Sigmoid colon (tissue), 7 donors: ENCODE data around the gene SLIT3. TPM values are rescaled to one million over a fixed set of nuclear protein-coding genes. Genes with fewer than 3 reads are reported as not detected.

Experiments used
- DNase-seq: peaks from one replicate; pipeline ENCODE4 v3.0.0-alpha.2; 2019
- H3K27ac ChIP-seq, 4 donors: fragments of 200-600 bp; sonication (generic); one replicate each; pipeline ENCODE4 v1.5.1; 2016 to 2019; ENCODE audit warnings: mild to moderate bottlenecking in 1 of 4
- H3K27me3 ChIP-seq, 3 donors: fragments of 200-600 bp; sonication (generic); one replicate each; pipeline ENCODE4 v1.5.1; 2019; ENCODE audit warnings: mild to moderate bottlenecking in 1 of 3
- H3K36me3 ChIP-seq, 4 donors: fragments of 200-600 bp; sonication (generic); one replicate each; pipeline ENCODE4 v1.5.1; 2016 to 2019
- H3K4me1 ChIP-seq, 4 donors: fragments of 200-600 bp; sonication (generic); one replicate each; pipeline ENCODE4 v1.5.1; 2017 to 2019
- H3K4me3 ChIP-seq, 4 donors: fragments of 200-600 bp; sonication (generic); one replicate each; pipeline ENCODE4 v1.5.1; 2017 to 2019; ENCODE audit warnings: mild to moderate bottlenecking in 2 of 4, moderate library complexity in 1 of 4
- H3K9me3 ChIP-seq, 4 donors: fragments of 200-600 bp in 3 of 4; sonication (generic) in 3 of 4; one replicate each; pipeline versions ENCODE4 v1.5.1 to v1.6.1; 2013 to 2019
- CTCF ChIP-seq, 4 experiments: fragments of 450-650 bp in 3 of 4; fragments of 200-600 bp in 1 of 4; IDR thresholded peaks; one replicate each; pipeline ENCODE4 v1.5.1; 2016 to 2019; ENCODE audit warnings: antibody characterized with exemption in 4 of 4, mild to moderate bottlenecking in 3 of 4, moderate library complexity in 2 of 4
- EP300 ChIP-seq, 4 donors: sonication (generic); formaldehyde crosslinking; IDR thresholded peaks; one replicate each; pipeline ENCODE4 v1.6.1; 2017; ENCODE audit warnings: antibody characterized with exemption in 4 of 4
- POLR2A ChIP-seq, 2 donors: fragments of 450-650 bp; IDR thresholded peaks; one replicate each; pipeline ENCODE4 v1.6.1; 2016; ENCODE audit warnings: antibody characterized with exemption in 2 of 2, mild to moderate bottlenecking in 2 of 2, moderate library complexity in 2 of 2
- POLR2AphosphoS5 ChIP-seq, 4 donors: sonication (generic); formaldehyde crosslinking; IDR thresholded peaks; one replicate each; pipeline ENCODE4 v1.6.1; 2017; ENCODE audit warnings: antibody characterized with exemption in 4 of 4
- WGBS, 2 donors: extraction: QIAGEN DNeasy Blood & Tissue Kit; methylation state at CpG; one replicate each; pipeline ENCODE4 v1.1.7; 2013; 5-methylcytosine and 5-hydroxymethylcytosine counted together
- intact Hi-C: fragments of 100-400 bp; cut with DNase I; formaldehyde crosslinking; loops from one replicate; pipeline ENCODE4 v1.15.1; 2023
- polyA plus RNA-seq, 3 donors: library from polyadenylated mRNA; stranded (reverse); fragments of 200-250 nt; gene quantifications; one replicate each; pipeline ENCODE4 v1.2.3, GENCODE V29; 2013
- total RNA-seq, 4 donors: library from RNA; depleted of rRNA; stranded (reverse); fragments of >200 nt; gene quantifications; one replicate each; pipeline ENCODE4 v1.1.0, GENCODE V29; 2016
- donor health status: healthy with polysubstance abuse.
- donor health status: Bipolar disorder and iron deficiency.
- donor health status: healthy.

Gene SLIT3
- total and polyA plus RNA-seq, 7 donors: 0.23 to 46.3 (median 30.0) TPM

- Histone ChIP-seq H3K27ac (no peak overlapping the region), H3K9me3 (no peaks in the 10 kb centered on the region), H3K4me1 (no peaks in the 10 kb centered on the region), H3K4me3 (no peak overlapping the region), H3K36me3 (no peaks in the 10 kb centered on the region), H3K27me3 (no peaks in the 10 kb centered on the region)
- intact Hi-C loops: no loop called here
- WGBS, 2 donors: 20 to 31% methylated on average over 4 of the region's 4 CpGs
- TF ChIP-seq EP300 (IDR thresholded peaks at IDR 0.05): no peak
- no peak for TF ChIP-seq POLR2AphosphoS5 (IDR thresholded peaks at IDR 0.05)
- no peak for TF ChIP-seq POLR2A (IDR thresholded peaks at IDR 0.05)
- no peak for TF ChIP-seq CTCF (IDR thresholded peaks at IDR 0.05)
- DNase-seq: no peak
Measured at GRCh38 chr5:168852329-168852728, 448.6 kb downstream of the SLIT3 start.

- no peaks in the 10 kb centered on the region for H3K9me3 ChIP-seq
- no peak overlapping the region for H3K4me3 ChIP-seq
- no peaks in the 10 kb centered on the region for H3K36me3 ChIP-seq
- no peaks in the 10 kb centered on the region for H3K4me1 ChIP-seq
- no peak for DNase-seq
- WGBS, 2 donors: 8 to 16% methylated on average over 7 of the region's 7 CpGs
- no peaks in the 10 kb centered on the region for H3K27me3 ChIP-seq
- no peak overlapping the region for H3K27ac ChIP-seq
- TF ChIP-seq POLR2AphosphoS5 (IDR thresholded peaks at IDR 0.05) (no peak), CTCF (IDR thresholded peaks at IDR 0.05) (no peak), EP300 (IDR thresholded peaks at IDR 0.05) (no peak), POLR2A (IDR thresholded peaks at IDR 0.05) (no peak)
- intact Hi-C loops: no loop called here
Measured at GRCh38 chr5:168851902-168852321, 449.0 kb downstream of the SLIT3 start.

DNA sequence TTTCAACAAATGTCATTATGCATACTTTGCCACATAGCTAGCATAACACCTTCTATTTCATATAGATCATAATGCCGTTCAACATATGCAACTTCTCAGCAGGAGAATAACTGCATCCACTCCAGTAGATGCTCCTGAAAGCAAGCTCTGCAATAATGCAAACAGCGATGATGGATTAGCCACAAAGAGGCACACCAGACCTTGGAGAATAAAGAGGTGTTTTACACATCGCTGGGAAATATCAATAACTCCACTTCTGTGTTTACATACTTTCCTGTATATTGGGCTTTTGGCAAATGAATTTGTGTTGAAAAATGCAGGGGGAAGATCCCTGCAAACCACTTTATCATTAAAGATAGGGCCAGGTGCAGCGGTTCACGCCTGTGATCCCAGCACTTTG is 450.3 kb downstream of the SLIT3 start:
- H3K4me3 ChIP-seq: no peak overlapping the region
- H3K36me3 ChIP-seq: no peaks in the 10 kb centered on the region
- intact Hi-C loops: no loop called here
- TF ChIP-seq EP300 (IDR thresholded peaks at IDR 0.05): no peak
- TF ChIP-seq POLR2A (IDR thresholded peaks at IDR 0.05): no peak
- TF ChIP-seq POLR2AphosphoS5 (IDR thresholded peaks at IDR 0.05): no peak
- no peak for TF ChIP-seq CTCF (IDR thresholded peaks at IDR 0.05)
- no peaks in the 10 kb centered on the region for H3K27me3 ChIP-seq
- H3K4me1 ChIP-seq: no peaks in the 10 kb centered on the region
- no peak for DNase-seq
- H3K9me3 ChIP-seq: no peaks in the 10 kb centered on the region
- WGBS, 2 donors: 77 to 86% methylated on average over 5 of the region's 5 CpGs
- H3K27ac ChIP-seq: no peak overlapping the region

DNA sequence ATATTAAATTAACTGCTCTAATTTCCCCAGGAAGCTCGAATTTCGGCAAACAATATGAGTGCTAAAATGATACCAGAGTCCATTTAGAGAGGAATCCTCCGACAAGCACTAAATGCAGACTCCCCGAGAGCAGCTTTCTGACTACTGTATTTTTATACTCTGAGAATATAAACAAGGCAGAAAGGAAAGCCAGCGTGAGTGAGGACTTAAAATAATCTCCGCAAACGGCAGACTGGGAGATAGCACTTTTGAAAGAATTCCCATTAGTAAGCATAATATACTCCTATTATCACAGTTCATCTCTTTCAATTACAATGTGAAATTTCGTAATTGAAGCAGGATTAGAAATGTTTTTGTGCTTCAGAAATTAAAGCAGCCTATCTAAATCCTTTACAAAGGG is 452.4 kb downstream of the SLIT3 start:
- H3K27ac ChIP-seq: no peak overlapping the region
- intact Hi-C loops: no loop called here
- no peaks in the 10 kb centered on the region for H3K27me3 ChIP-seq
- WGBS, 2 donors: 63 to 74% methylated on average over 8 of the region's 8 CpGs
- no peaks in the 10 kb centered on the region for H3K36me3 ChIP-seq
- no peak for TF ChIP-seq EP300 (IDR thresholded peaks at IDR 0.05)
- no peak for DNase-seq
- no peak overlapping the region for H3K4me3 ChIP-seq
- H3K4me1 ChIP-seq: no peaks in the 10 kb centered on the region
- no peaks in the 10 kb centered on the region for H3K9me3 ChIP-seq

GRCh38 chr5:168847511-168848073 is 453.3 kb downstream of the SLIT3 start:
- Histone ChIP-seq H3K27ac (no peak overlapping the region), H3K4me3 (no peak overlapping the region), H3K9me3 (no peaks in the 10 kb centered on the region), H3K27me3 (no peaks in the 10 kb centered on the region), H3K4me1 (no peaks in the 10 kb centered on the region), H3K36me3 (no peaks in the 10 kb centered on the region)
- no peak for TF ChIP-seq EP300 (IDR thresholded peaks at IDR 0.05)
- TF ChIP-seq CTCF (IDR thresholded peaks at IDR 0.05): no peak
- no peak for TF ChIP-seq POLR2AphosphoS5 (IDR thresholded peaks at IDR 0.05)
- no peak for TF ChIP-seq POLR2A (IDR thresholded peaks at IDR 0.05)
- WGBS, 2 donors: 46 to 71% methylated on average over 10 of the region's 10 CpGs
- intact Hi-C loops: no loop called here
- DNase-seq: no peak
